ENCODE results near the gene SPTBN4.

GRCh38 chr19:40576585-40577451 is 110.0 kb downstream of the SPTBN4 start, which contains the start of gene SHKBP1:
- no peak for TF ChIP-seq CTCF (IDR thresholded peaks at IDR 0.05)
- TF ChIP-seq POLR2A (IDR thresholded peaks at IDR 0.05) = peak in 1 of 2 donors; percentile 27
